AG20443 (cell line): ENCODE results near the gene BANK1.
A peak's percentile ranks its signal among the peaks of the same experiment; 100 is the strongest.

Experiments used
- DNase-seq: peaks from one replicate; pipeline ENCODE4 v3.0.0; 2012; ENCODE audit warnings: low spot score, mixed read lengths

BANK1 gene, protein sequence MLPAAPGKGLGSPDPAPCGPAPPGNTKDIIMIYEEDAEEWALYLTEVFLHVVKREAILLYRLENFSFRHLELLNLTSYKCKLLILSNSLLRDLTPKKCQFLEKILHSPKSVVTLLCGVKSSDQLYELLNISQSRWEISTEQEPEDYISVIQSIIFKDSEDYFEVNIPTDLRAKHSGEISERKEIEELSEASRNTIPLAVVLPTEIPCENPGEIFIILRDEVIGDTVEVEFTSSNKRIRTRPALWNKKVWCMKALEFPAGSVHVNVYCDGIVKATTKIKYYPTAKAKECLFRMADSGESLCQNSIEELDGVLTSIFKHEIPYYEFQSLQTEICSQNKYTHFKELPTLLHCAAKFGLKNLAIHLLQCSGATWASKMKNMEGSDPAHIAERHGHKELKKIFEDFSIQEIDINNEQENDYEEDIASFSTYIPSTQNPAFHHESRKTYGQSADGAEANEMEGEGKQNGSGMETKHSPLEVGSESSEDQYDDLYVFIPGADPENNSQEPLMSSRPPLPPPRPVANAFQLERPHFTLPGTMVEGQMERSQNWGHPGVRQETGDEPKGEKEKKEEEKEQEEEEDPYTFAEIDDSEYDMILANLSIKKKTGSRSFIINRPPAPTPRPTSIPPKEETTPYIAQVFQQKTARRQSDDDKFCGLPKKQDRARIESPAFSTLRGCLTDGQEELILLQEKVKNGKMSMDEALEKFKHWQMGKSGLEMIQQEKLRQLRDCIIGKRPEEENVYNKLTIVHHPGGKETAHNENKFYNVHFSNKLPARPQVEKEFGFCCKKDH

DNA sequence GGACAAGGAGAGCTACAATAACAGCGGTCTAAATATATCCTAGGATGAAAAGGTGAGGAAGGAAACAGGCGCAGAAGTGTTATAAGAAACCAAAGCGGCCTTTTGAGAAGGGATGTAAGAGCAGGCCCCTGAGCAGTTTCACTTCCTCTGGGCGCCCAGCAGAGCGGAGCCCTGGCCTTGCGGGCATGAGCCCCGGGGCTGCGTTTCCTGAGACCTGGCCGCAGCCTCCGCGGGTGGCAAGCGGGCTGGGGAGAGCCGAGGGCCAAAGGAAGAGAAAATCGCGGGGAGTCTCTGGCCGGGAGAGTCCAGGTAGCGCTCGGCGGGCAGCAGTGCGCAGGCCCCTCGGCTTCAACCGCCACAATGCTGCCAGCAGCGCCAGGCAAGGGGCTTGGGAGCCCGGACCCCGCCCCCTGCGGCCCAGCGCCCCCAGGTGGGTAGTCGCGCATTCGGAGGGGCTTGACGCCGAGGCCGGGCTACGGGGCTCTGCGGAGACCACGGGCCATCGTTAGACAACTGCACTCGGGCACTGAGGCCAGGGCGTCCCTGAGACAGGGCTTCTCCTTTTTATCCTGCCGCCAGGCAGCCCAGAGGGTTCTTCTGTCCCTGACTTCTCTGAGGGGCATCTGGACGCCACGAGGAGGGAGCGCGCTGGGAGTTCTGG lies at the start of gene BANK1:
Gene BANK1 (plus strand): TSS at position 210 of the 661 bp plus-strand sequence. CDS start 151 bp downstream, at position 361.
- peak; percentile 29 for DNase-seq

DNA sequence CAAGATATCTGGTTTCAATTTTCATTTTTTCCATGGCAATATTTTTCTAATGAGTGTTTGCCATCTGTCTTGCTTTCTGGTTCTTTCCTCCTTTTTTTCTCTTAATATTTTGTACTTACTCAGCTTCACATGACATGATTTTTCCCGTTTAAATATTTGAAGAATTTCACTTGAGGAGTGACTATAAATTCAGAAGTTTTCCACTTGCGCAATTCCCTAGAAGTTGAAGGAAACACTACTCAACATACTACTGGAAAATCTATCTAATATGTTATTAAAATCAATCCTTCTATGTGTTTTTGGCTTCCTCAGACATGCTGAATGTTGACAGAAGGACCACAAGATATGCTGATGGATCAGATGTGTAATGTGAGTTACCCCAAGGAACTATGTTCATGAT lies 36.8 kb upstream of the BANK1 start:
- peak; percentile 24 for DNase-seq

DNA sequence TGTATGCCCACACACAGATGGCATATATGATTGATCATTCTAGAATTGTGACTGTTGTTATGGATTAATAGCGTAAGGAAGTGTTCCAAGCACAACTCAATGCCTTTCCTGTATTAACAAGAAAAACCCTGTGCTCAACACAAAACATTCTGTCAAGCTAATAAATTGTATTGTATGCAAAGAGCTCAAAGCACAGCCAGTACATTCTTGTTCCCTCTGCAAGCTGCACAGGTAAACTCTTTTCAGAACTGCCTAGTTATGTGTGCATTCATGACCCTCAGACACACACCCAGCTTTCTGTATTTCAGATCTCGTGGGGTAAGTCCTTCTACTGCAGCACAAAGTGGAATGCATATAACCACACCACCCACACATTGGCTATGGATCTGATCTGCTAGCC lies 34.3 kb upstream of the BANK1 start:
- DNase-seq: no peak

DNA sequence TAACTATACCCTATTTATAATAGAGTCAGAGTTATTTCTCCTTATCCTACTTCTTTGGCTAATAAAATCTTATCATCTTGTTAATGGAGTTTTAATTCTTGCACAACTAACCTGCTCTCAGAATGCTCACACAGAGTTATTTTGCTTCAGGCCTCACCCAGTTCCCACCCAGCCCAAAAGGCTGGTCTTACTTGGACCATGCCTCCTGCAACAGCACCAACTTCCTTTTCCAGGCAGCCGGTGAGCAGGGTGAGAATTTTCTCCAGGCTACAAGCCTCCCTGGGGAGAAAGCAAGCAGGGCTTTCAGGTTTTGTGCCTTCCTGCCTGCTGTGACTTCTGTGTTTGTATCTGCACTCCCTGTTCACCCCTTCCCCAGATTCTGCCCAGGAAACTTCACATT lies 29.1 kb upstream of the BANK1 start:
- no peak for DNase-seq

DNA sequence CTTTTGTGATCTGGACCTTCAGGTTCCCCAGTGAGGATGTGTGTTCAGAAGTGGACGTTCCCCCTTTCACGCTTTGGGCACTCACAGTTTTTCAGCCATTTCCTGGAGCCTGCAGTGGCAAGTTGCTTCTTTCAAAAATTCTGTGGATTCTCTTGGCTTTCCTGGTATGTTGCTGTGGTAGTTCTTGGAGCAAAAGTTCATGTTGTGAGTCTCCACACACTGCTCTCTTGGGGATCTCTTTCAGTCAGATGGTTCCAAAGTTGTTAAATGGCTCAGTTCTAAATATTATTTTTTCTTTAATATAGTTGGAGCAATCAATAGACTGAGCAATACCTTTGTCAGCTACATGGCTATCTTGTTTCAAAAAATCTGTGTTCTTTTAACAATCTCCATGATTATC lies 28.5 kb upstream of the BANK1 start:
- DNase-seq: no peak

DNA sequence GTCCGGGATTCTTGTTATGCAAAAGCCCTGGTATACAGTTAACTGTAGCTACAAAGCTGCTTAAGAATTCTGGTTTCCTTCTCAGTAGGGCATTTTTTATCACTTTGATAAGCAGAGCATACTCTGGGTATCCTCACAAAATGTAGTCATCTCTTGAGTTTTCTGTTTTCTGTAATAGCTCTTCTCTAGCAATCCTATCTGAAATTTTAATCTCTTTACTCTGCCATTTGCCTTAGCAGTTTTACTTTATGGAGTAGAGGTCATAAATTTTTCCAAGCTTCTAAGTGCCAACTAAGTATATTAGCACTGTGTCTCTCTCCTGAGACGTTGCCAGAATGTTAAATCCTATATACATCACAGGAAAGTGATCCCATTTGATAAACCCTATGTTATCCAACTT lies 28.0 kb upstream of the BANK1 start:
- no peak for DNase-seq

DNA sequence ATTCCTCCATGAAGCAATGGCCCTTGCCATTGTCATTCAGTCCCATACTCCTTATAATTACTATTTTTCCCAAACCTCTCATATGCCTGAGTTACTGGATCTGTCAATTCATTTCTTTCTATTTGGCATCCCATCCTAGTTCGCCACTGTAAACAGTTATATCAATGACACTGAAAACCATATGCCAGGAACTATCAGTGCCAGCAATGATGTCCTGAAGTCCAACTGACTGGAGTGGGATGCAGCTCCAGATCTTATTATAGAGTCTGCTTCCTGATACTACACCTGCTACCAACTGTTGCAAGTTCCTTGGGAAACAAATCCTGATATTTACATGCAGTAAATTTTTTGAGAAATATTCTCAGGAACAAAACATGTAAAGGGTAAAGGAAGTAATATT lies 27.0 kb upstream of the BANK1 start:
- DNase-seq: no peak

DNA sequence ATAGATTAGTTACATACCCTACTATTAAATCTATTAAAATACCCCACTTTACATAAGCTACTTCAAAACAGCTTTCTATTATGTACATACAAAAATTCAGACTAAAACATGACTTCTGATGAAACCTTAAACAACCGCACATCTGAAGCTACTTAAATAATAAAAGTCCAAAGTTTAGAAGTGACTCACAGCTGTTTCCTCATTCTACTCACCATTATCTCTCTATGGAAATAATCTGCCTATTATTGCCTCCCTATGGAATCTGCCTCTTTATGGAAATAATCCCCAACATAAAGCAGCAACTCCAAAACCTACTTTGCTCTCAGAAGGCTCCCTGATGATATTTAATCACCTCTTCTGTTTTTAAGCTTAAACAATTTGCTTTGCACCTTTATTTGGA lies 15.7 kb upstream of the BANK1 start:
- peak; percentile 23 for DNase-seq

DNA sequence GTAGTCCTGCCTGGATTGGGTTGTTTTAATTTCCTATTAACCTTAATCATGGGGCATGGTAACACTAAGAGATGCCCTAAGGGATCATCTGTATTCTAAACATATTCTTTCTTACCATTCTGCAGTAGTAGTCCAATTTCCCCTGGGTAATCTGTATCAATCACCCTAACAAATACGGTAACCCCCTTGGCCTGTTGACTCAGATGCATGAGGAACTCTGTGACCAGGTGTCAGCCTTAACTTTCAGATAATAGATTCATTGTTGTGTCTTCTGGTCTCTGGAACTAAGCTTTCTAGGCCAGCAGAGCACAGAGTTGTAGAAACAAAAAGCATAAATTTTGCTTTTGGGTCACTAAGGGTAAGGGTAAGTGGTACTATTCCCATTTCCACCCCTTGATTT lies 13.1 kb upstream of the BANK1 start:
- no peak for DNase-seq

DNA sequence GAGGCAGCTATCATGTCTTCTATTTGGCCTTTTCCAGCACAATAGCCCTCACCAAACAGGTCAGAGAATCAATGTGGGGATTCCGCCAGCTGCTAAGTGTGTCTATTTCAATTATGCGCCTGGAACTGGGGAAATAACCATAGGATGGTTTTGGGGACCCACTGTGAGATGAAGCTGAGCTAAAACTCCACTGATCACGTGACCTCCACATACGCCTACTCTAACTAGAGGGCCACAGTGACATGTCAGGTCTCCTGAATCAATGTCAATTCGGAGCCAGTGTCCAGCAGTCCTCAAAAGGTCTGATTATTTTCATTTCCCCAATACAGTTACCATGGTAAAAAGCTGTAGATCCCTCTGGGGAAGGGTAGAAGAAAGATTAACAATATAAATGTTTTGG lies 10.2 kb upstream of the BANK1 start:
- DNase-seq: no peak

DNA sequence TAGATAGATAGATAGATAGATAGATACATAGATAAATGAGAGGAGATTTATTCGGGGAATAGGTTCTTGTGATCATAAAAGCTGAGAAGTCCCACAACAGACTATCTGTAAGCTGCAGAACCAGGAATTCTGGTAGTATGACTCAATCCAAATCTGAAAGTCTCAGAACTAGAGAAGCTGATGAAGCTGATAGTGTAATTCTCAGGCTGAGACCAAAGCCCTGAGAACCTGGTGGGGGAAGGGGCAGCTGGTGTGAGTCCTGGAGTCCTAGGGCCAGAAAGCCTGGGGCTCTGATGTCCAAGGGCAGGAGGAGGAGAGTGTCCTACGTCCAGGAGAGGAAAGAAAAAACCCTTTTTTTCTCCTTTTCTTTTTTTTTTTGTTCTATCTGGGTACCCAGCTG lies 8.0 kb upstream of the BANK1 start:
- no peak for DNase-seq

DNA sequence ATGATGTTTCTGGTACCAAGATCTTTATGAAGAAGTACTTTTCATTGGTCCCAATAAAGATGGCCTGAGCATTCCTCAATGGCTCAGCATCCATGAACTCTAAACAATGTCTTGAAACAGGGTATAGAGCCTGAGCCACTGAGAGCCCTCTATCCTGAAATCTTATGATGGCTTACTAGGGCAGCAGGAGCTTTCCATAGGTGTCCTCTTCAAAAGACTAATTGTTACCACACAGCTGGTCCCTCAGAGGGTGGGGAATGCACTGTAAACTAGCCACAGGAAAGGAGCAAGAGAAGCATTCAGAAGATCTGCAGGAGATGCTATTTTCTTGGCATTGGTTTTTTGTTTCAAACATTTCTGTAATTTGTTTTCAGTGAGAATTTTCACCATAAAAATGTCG lies 5.6 kb upstream of the BANK1 start:
- no peak for DNase-seq

DNA sequence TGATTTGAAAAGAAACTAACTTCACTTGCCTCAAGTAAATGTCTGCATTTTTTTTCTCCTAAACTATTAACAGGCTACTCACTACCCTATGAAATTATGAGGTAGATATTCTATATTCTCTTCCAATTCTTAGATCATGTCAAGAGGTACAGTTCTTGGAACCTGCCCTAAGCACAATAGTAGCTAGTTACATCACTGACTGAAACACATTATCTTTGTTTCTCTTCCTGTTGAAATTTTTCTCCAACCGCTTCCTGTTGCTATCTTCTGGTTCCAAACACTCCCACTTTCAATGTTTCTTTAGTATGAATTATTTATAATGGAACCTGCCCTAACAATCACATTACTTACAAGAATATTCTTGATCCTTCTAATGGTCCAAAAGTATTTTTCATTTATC lies 5.0 kb upstream of the BANK1 start:
- DNase-seq: no peak

DNA sequence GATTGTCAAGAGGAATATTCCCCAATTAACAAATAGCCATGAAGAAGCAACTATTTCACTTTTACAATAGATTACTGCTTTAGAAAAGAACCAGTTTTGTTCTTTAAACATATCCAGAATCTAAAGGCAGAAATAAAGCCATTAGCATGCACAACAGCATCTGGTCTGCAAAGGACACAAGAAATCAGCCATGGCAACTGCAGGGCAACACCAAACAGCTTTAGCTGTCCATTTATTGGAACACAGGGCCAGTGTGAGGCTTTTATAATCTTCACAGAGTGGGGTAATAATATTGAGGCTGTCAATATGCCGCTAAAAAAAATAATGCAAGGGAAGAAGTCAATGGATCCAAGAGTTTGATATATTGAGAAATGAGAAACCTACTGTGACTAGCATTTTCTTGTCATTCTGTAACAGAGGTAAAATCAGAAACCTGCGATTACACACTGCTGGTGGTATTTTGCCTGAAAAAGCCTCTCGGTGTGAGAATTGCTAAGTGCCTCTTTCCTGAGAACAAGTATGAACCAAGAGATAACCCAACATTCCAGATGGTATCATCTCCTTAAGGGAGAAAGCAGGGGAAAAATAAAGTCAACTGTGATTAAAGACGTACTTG lies 2.7 kb upstream of the BANK1 start:
- DNase-seq: no peak

DNA sequence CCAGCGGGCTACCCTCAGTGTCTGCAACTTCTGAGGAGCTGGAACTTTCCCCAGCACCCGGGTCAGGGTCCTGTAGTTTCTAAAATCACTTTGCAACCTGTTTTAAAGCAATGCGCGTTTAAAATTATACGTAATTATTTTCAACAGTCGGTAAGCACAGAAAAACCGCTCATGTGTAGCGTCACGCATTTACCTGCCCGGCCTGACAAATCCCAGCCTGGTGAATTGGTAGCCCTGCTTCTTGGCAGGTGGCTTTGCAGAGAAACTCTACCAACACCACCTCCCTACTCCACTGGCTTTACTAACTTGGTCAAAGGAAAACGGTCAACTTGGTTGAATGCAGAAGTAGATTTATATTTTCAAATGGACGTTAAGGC lies 640 bp downstream of the BANK1 start:
- no peak for DNase-seq

DNA sequence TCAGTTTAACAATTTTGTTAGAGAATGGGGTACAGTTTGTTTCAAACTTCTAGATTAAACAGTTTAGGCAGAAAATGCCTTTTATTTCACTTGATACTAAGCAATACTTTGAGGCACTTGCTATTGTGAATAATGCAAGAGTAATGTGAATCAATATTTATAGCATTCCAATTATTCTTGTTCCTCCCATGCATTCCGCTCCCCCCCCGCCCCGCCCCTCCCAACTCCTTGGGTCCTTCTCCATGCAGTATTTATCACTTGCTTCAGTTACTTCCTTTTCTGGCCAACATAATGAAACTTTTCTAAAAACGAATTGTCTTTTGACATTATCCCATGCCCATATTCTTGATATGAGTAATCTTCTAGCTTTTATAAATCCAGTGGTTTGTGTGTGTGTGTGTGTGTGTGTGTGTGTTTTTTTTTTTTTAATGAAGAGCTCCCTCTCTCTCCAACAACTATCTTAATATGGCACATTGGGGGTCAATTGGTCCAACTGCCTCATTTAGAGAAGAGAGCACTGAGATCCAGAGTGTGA lies 1.6 kb downstream of the BANK1 start:
- peak; percentile 41 for DNase-seq

DNA sequence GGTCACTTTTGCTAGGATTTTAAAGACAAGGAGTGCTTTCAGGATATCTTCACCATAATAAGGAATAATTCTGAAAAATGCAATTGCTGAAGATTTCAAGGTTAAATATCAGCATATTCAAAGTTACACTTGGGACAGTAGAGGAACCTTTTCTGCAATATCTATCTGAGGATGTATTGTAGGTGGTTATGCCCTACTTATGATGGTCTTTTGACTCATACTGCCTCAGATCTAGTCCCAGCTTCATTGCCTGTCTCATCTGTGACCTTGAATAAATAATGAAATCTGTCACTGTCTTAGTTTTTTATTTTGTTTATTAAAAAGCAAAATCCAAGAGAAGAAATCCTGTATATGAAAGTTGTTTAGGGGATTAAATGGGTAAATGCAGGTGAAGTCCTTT lies 2.9 kb downstream of the BANK1 start:
- DNase-seq: no peak

DNA sequence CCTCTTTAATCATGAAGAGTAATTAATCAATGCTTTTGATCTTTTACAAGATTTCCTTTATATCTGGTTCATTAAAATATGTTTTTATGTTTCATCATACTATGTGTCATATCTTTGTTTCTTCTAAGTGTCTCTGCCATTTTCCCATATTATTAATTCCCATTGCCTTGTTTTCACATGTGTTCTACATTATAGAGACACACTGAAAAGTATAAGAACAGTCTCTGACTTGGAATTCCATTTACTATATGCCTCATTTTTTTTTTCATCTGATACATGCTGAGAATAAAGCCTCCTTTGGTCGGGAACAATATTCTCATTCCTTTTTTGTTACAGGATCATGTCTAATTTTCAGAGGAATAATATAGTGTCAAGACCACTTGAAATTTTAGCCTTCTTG lies 4.3 kb downstream of the BANK1 start:
- DNase-seq: no peak

DNA sequence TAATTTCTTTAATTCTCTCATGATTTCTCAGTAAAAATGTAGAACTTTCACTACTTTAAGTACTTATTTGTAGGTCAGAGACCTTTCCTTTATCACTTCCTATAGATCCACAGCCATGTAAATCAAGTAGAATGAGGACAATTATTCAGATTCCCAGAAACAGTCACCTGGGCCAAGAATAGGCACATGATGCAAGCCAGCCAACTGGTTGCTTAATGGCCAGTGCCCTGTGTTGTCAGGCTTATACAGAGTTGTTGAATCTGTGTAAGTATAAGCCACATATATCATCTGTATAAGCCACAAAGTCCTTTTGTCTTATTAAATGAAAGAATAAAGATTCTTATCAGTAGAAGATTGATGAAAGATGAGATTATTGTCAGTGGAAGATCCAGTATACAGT lies 5.2 kb downstream of the BANK1 start:
- DNase-seq: no peak

DNA sequence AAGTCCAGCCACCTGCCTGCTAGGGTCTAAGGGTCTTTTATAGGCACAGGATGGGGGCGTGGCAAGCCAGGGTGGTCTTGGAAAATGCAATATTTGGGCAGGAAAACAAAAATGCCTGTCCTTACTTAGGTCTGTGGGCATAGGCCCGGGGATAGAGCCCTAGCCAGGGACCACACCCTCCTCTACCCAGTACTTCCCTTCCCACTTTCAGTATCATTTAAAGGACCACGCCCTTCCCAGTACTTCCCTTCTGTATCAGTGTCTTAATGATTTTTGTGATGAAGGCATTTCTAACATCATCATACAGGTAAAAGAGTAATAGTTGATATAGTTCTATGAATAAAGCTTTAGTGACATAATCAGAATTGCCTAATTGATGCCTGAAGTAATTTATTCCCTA lies 11.4 kb downstream of the BANK1 start:
- DNase-seq: no peak

DNA sequence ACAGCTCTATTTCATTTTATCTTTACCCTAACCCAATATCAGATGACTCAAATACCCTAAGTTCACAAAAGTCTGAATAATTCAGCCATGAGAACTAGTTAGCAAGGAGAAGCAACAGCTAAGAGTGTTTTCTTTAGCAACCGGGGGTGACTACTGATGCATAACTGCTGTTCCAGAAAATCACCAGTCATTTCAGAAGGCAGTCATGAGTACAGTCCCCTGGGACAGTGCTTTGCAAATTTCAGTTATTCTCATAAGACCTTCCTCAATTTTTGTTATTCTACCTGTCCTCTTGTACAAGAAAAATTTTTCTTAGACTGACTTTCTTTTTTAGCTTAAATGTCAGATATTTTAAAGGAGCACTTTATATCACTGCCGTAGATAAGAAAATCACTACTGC lies 16.4 kb downstream of the BANK1 start:
- peak; percentile 22 for DNase-seq

DNA sequence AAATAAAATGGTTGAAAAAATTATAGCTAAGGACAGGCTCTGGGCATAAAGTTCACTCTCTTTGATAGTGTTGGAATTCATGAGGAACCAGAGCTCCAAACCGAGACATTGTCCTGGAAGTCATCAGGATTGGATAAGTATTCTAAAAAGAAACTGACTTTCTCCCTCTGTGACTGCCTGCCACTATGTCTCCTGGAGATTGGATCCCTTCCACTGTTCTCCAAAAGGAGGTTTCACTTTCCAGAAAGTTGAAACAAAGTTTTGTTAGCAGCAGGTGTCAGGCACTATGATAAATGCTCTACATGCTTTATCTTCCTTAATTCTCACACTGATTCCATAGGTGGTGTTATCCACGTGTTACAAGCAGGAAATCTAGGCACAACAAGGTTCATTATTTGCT lies 16.8 kb downstream of the BANK1 start:
- DNase-seq: no peak
